Measurements from ENCODE around the gene CHDH. TPM values are rescaled to one million over a fixed set of nuclear protein-coding genes. Genes with fewer than 3 reads are reported as not detected.

CHDH gene
- total RNA-seq, 2 experiments from 2014 or later = 0.53 to 1.0 TPM

DNA sequence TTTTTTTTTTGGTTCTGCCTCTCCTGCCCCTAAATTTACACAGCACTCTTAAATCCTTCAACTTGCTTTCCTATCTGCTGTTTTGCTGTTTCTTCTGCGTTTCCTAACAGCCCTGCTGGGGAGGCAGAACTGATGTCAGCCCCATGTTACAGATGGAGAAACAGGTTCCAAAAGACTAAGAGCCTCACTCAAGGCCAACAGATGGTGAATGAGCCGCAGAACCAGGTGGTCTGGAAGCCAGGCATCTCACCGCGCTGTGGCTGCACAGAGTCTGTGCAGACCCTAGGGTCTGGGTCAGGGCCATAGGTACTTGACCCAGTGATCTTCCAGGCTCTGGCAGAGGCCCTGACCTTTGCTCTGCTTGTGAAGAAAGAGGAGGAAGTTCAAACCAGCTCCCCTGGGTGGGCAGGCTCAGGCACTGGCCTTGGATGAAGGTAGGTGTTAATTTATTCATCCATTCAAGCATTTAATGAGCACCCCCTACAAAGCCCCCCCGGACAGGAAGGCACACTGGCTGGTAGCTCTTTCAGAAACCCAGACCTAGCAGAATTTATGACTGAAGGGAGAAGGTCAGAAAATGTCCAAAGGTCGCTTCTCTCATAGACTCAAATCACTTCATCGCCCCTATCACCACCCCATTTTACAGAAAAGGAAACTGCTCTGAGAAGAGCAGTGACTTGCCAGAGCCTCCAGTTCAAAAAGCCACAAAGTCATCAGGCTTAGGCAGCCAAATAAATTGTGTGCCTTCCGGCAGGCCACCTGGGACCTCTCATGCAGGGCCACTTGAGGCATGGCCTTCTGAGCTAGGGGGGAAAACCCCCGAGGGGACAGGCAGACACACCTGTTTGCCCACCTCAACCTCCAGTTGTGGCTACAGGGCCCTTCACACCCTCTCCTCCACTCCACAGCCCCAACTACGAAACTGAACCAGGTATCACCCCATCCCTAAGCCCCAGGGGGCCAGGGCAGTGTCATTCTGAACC lies 2.7 kb downstream of the CHDH start:
- Mint-ChIP-seq H3K4me3 (no peak overlapping the region), H3K4me1 (peaks cover 6% of the 10 kb centered on the region), H3K27ac (no peak overlapping the region), H3K9me3 (ENCODE audit: low read depth) (no peaks in the 10 kb centered on the region), H3K27me3 (peaks cover 62% of the 10 kb centered on the region), H3K36me3 (no peaks in the 10 kb centered on the region)
- DNase-seq (no peak), ATAC-seq (no peak)
- CTCF ChIA-PET = interaction anchor here (1.4 kb wide), 1 partner anchor 9 kb away, joined by 3 read pairs; no protein-coding TSS in a partner anchor

DNA sequence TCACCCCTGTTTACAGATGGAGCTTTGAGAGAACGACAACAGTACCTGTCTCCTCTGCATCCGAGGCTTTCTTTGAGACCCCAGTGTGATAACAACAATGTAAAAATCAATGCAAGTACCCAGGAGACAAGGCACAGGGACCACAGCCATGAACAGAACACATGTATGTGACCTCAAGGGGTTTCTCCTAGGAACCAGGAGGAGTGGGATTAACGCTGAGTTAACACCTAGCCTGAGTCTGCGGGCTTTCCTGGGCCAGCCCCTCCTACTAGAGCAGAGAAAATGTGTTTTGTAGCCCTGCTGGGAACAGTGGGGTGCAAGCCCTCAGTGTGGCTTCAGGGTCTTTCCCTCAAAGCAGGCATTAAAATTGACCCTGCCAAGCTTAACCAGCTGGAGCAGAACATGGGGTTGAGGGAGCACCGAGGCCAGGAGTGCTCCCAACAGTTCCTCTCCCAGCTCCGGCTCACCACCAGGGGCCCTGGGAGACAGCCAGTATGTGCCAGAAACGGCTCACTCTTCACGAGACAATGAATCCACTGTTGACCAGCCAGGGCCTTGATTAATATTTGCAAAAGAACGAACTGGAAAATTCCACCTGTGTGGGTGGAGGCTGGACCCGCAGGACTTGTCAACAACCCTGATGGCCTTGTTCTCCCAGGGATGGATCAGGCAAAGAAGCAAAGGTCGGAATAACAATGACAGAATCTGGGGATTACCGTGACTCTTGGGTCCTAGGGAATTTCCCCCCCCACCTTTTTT lies 3.6 kb downstream of the CHDH start:
- Mint-ChIP-seq H3K27ac (no peak overlapping the region), H3K27me3 (peaks cover 54% of the 10 kb centered on the region), H3K36me3 (no peaks in the 10 kb centered on the region), H3K9me3 (ENCODE audit: low read depth) (no peaks in the 10 kb centered on the region), H3K4me3 (no peak overlapping the region), H3K4me1 (peaks cover 6% of the 10 kb centered on the region)
- no peak for DNase-seq
- CTCF ChIA-PET = no interaction called here
- ATAC-seq = no peak

DNA sequence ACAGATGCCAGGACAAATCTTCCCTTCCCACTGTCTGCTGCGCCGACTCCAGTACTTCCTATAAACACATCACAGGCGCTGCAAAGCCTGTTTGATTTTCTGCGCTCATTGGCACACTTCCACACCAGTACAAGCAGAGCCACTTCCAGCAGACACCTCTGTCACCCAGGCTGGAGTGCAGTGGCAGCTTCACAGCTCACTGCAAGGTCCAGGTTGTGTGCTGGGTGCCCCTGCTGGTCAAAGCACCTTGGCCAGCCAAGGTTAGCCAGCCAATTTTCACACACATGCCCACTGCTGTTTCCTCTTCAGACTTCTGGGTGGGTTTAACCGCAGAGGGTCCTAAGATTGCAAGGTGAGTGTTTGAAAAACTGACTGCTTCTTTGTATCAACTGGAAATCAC lies 4.9 kb downstream of the CHDH start:
- Mint-ChIP-seq H3K4me3 (no peak overlapping the region), H3K36me3 (no peaks in the 10 kb centered on the region), H3K27ac (no peak overlapping the region), H3K27me3 (peaks cover 42% of the 10 kb centered on the region), H3K9me3 (ENCODE audit: low read depth) (no peaks in the 10 kb centered on the region), H3K4me1 (peaks cover 6% of the 10 kb centered on the region)
- DNase-seq (no peak), ATAC-seq (no peak)
- CTCF ChIA-PET = interaction anchor here (0.6 kb wide), 1 partner anchor 64 kb away, joined by 3 read pairs; no protein-coding TSS in a partner anchor

- DNase-seq (no peak), ATAC-seq (no peak)
- no peak overlapping the region for H3K4me3 Mint-ChIP-seq
- CTCF ChIA-PET = no interaction called here
- H3K27me3 Mint-ChIP-seq = peaks cover 9% of the 10 kb centered on the region
- H3K27ac Mint-ChIP-seq = no peak overlapping the region
- no peaks in the 10 kb centered on the region for H3K9me3 Mint-ChIP-seq (ENCODE audit: low read depth)
- H3K36me3 Mint-ChIP-seq = no peaks in the 10 kb centered on the region
- no peaks in the 10 kb centered on the region for H3K4me1 Mint-ChIP-seq
These were observed 8.9 kb downstream of the CHDH start for GRCh38 chr3:53837331-53837730.

DNA sequence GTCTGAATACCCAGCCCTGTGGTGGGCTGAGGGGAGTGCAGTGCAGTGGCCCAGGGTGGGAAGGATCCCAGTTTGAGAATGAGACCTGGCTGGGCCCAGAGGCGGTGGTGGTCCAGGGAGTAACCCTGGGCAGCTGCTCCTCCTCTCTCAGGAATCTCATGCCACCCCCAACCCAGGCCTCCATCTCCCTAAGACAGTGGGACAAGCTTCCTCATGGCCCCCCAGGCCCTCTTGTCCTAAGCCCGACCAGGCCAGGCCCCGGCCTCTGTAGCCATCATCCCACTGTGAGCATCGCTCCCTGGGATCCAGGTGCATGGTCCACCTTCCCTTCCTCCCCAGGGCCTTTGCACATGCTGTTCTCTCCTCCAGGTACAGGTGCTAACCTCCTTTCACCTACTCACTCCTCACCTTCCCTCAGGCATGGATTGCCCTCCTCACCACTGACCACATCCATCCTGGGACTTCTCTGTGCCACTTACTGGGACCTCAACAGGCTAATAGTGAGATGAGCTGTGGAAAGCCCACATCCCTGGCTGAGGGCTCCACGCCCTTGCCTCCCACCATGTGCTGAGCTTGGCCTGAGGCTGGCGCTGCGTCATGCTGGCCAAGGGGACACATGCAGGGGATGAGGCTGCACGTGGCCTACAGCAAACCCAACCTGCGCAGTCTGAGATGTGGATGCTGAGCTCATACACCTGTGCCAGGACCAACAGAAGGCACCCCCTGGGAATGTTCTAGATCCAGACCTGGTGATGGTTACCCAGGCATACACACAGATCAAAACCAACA lies 9.9 kb downstream of the CHDH start:
- Mint-ChIP-seq H3K9me3 (ENCODE audit: low read depth) (no peaks in the 10 kb centered on the region), H3K4me1 (no peaks in the 10 kb centered on the region), H3K27ac (no peak overlapping the region), H3K4me3 (no peak overlapping the region), H3K36me3 (no peaks in the 10 kb centered on the region), H3K27me3 (peaks cover 7% of the 10 kb centered on the region)
- ATAC-seq = no peak
- CTCF ChIA-PET = no interaction called here
- no peak for DNase-seq

DNA sequence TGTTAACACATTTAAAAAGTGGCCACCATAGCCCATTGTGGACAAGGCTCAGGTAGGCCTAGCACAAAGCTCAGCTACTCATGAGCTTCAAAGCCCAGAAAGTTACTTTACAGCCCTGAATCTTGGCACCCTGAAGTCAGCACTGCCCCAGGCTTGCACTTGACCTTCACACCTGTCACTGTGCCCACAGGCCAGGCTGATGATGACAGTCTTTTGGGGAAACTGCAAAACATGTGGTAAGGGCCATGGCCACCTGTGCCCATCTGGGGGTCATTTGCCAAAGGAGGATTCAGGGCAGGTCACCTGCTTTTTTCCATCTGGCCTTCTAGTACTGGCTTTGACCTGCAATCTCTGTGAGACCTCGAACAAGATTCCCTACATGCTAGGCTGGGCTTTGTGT lies 11.0 kb downstream of the CHDH start:
- ATAC-seq (no peak), DNase-seq (no peak)
- no peaks in the 10 kb centered on the region for H3K9me3 Mint-ChIP-seq (ENCODE audit: low read depth)
- CTCF ChIA-PET = interaction anchor here (1.1 kb wide), 1 partner anchor 9 kb away, joined by 3 read pairs; no protein-coding TSS in a partner anchor
- no peaks in the 10 kb centered on the region for H3K4me1 Mint-ChIP-seq
- no peak overlapping the region for H3K4me3 Mint-ChIP-seq
- H3K27me3 Mint-ChIP-seq = peaks cover 7% of the 10 kb centered on the region
- no peaks in the 10 kb centered on the region for H3K36me3 Mint-ChIP-seq
- no peak overlapping the region for H3K27ac Mint-ChIP-seq

DNA sequence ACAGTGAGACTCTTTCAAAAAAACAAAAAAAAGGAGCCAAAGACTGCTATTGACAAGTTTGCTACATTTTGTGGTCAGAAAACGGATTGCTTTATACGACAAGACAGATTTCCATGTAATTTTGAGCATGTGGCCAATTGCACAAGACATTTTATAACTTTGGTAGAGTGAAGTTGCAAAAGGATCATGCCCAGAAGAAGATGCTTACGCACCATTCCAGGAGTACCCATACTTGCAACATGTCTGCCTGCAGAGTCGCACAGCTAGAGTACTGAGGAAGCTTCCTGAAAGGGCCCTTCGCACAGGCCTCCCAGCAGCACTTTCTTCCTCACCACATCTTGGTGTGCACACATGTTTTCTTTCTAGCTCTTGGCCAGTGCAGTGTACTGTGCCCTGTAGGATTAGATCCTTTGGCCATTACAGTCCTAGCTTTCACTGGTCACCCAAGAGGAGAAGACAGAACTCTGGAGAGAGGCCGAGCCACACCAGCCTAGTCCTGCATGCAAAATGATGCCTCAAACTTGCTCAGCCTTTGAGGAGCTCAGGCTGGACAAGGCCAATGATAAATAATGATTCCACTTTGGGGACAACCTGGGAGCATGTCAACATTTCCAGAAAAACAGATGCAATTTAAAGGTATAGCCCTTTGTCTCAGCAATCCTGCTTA lies 11.7 kb downstream of the CHDH start:
- Mint-ChIP-seq H3K36me3 (no peaks in the 10 kb centered on the region), H3K4me1 (no peaks in the 10 kb centered on the region), H3K27me3 (peaks cover 5% of the 10 kb centered on the region), H3K4me3 (no peak overlapping the region), H3K9me3 (ENCODE audit: low read depth) (no peaks in the 10 kb centered on the region), H3K27ac (no peak overlapping the region)
- ATAC-seq (no peak), DNase-seq (no peak)
- CTCF ChIA-PET = interaction anchor here (1.1 kb wide), 1 partner anchor 10 kb away, joined by 3 read pairs; no protein-coding TSS in a partner anchor

DNA sequence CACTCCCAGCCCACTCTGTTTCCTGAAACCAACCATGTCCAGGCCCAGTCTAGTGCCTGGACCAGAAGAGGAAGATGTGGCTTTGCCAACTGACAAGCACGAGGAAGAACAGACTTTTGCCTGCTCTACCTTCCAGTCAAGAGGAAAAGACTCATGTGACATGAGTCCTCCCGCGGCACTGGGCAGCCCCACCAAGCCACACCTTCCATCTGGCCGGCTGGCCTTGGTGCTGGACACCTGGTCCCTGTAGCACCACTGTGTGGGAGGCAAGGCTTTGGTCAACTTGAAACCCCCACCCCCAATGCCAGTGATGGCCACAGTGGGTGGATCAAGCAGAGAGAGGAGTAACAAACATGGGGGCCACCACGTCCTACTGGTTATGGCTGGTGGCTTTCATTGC lies 12.5 kb downstream of the CHDH start:
- ATAC-seq (no peak), DNase-seq (no peak)
- no peak overlapping the region for H3K4me3 Mint-ChIP-seq
- no peak overlapping the region for H3K27ac Mint-ChIP-seq
- CTCF ChIA-PET = no interaction called here
- no peaks in the 10 kb centered on the region for H3K4me1 Mint-ChIP-seq
- no peaks in the 10 kb centered on the region for H3K36me3 Mint-ChIP-seq
- H3K9me3 Mint-ChIP-seq (ENCODE audit: low read depth) = no peaks in the 10 kb centered on the region
- H3K27me3 Mint-ChIP-seq = peaks cover 2% of the 10 kb centered on the region

GRCh38 chr3:53833053-53833645 lies 13.1 kb downstream of the CHDH start:
- CTCF ChIA-PET = no interaction called here
- DNase-seq (no peak), ATAC-seq (no peak)
- Mint-ChIP-seq H3K27ac (no peak overlapping the region), H3K27me3 (peaks cover 2% of the 10 kb centered on the region), H3K36me3 (no peaks in the 10 kb centered on the region), H3K9me3 (ENCODE audit: low read depth) (no peaks in the 10 kb centered on the region), H3K4me3 (no peak overlapping the region), H3K4me1 (no peaks in the 10 kb centered on the region)

GRCh38 chr3:53830944-53831343 lies 15.3 kb downstream of the CHDH start:
- DNase-seq = no peak

GRCh38 chr3:53829605-53830004 lies 16.6 kb downstream of the CHDH start:
- ATAC-seq (no peak), DNase-seq (no peak)
- no peaks in the 10 kb centered on the region for H3K36me3 Mint-ChIP-seq
- peaks cover 5% of the 10 kb centered on the region for H3K4me1 Mint-ChIP-seq
- no peaks in the 10 kb centered on the region for H3K9me3 Mint-ChIP-seq (ENCODE audit: low read depth)
- peaks cover 14% of the 10 kb centered on the region for H3K27me3 Mint-ChIP-seq
- H3K27ac Mint-ChIP-seq = no peak overlapping the region
- CTCF ChIA-PET = no interaction called here
- H3K4me3 Mint-ChIP-seq = no peak overlapping the region

More at GRCh38 chr3:53830944-53831343, 15.3 kb downstream of the CHDH start:
- Mint-ChIP-seq H3K36me3 (no peaks in the 10 kb centered on the region), H3K27ac (no peak overlapping the region), H3K9me3 (ENCODE audit: low read depth) (no peaks in the 10 kb centered on the region), H3K27me3 (peaks cover 5% of the 10 kb centered on the region), H3K4me1 (peaks cover 2% of the 10 kb centered on the region), H3K4me3 (no peak overlapping the region)
- ATAC-seq = no peak
- CTCF ChIA-PET = no interaction called here

- Mint-ChIP-seq H3K27me3 (peaks cover 14% of the 10 kb centered on the region), H3K9me3 (ENCODE audit: low read depth) (no peaks in the 10 kb centered on the region), H3K36me3 (no peaks in the 10 kb centered on the region), H3K4me3 (no peak overlapping the region), H3K27ac (no peak overlapping the region), H3K4me1 (peaks cover 5% of the 10 kb centered on the region)
- DNase-seq = no peak
- ATAC-seq = no peak
- CTCF ChIA-PET = no interaction called here
These were observed 17.6 kb downstream of the CHDH start for GRCh38 chr3:53828581-53828980.

Measured in activated CD8-positive, alpha-beta memory T cell treated with anti-CD3 and anti-CD28 coated beads, Interleukin-2, amount 10 ng/mL, durations not matched to agents 7 days and 5 days (primary cell).